Glutamatergic neuron (in vitro differentiated cells): ENCODE data around the gene MYO1B. TPM values are rescaled to one million over a fixed set of nuclear protein-coding genes. Genes with fewer than 3 reads are reported as not detected.

Experiments used
- DNase-seq: peaks from one replicate; pipeline ENCODE4 v3.0.0; 2022
- H3K27ac Mint-ChIP-seq: one replicate; pipeline ENCODE4 v1.8.0; 2020; ENCODE audit warnings: mild to moderate bottlenecking, mixed read lengths, inconsistent platforms; ENCODE audit not compliant: unreplicated experiment
- H3K27me3 Mint-ChIP-seq: one replicate; pipeline ENCODE4 v1.8.0; 2020; ENCODE audit warnings: mild to moderate bottlenecking, moderate library complexity, mixed read lengths, inconsistent platforms; ENCODE audit not compliant: unreplicated experiment
- H3K36me3 Mint-ChIP-seq: one replicate; pipeline ENCODE4 v1.8.0; 2020; ENCODE audit warnings: mild to moderate bottlenecking, mixed read lengths, inconsistent platforms; ENCODE audit not compliant: unreplicated experiment
- H3K4me1 Mint-ChIP-seq: one replicate; pipeline ENCODE4 v1.8.0; 2020; ENCODE audit warnings: mild to moderate bottlenecking, low read depth, mixed read lengths, inconsistent platforms; ENCODE audit not compliant: unreplicated experiment
- H3K4me3 Mint-ChIP-seq: one replicate; pipeline ENCODE4 v1.8.0; 2020; ENCODE audit warnings: mild to moderate bottlenecking, mixed read lengths, inconsistent platforms; ENCODE audit not compliant: unreplicated experiment
- H3K9me3 Mint-ChIP-seq: one replicate; pipeline ENCODE4 v1.8.0; 2020; ENCODE audit warnings: mild to moderate bottlenecking, moderate library complexity, mixed read lengths, inconsistent platforms; ENCODE audit not compliant: unreplicated experiment
- CTCF ChIP-seq: fragments of 200-600 bp; sonication (generic); IDR thresholded peaks from one replicate; pipeline ENCODE4 v1.5.0; 2021; ENCODE audit not compliant: partially characterized antibody, unreplicated experiment
- total RNA-seq: library from RNA; stranded (reverse); fragmentation: NEBNext Ultra II Directional; extraction: Animal tissue kit (Norgen Biotek cat#: 25700); gene quantifications from one replicate; pipeline ENCODE4 v1.2.1, GENCODE V29; 2021; ENCODE audit not compliant: unreplicated experiment

MYO1B gene
- total RNA-seq, 1 donor from 2014 or later = 129 TPM

- no peak for TF ChIP-seq CTCF
- Mint-ChIP-seq H3K9me3 (no peaks in the 10 kb centered on the region), H3K4me1 (no peaks in the 10 kb centered on the region), H3K36me3 (peaks cover 5% of the 10 kb centered on the region), H3K27me3 (no peaks in the 10 kb centered on the region), H3K4me3 (no peak overlapping the region), H3K27ac (no peak overlapping the region)
- DNase-seq = no peak
These were observed 33.1 kb upstream of the MYO1B start for GRCh38 chr2:191212119-191212518.

- peaks cover 5% of the 10 kb centered on the region for H3K36me3 Mint-ChIP-seq
- H3K4me1 Mint-ChIP-seq = no peaks in the 10 kb centered on the region
These were observed 31.9 kb upstream of the MYO1B start for GRCh38 chr2:191213333-191213732.

GRCh38 chr2:191215230-191215629, 30.0 kb upstream of the MYO1B start:
- no peak for TF ChIP-seq CTCF
- H3K27me3 Mint-ChIP-seq = no peaks in the 10 kb centered on the region
- H3K9me3 Mint-ChIP-seq = no peaks in the 10 kb centered on the region
- no peaks in the 10 kb centered on the region for H3K4me1 Mint-ChIP-seq
- no peak overlapping the region for H3K4me3 Mint-ChIP-seq
- no peak for DNase-seq
- no peak overlapping the region for H3K27ac Mint-ChIP-seq
- H3K36me3 Mint-ChIP-seq = peaks cover 5% of the 10 kb centered on the region

More at GRCh38 chr2:191213333-191213732, 31.9 kb upstream of the MYO1B start:
- DNase-seq = no peak
- H3K9me3 Mint-ChIP-seq = no peaks in the 10 kb centered on the region
- no peaks in the 10 kb centered on the region for H3K27me3 Mint-ChIP-seq
- no peak for TF ChIP-seq CTCF
- no peak overlapping the region for H3K4me3 Mint-ChIP-seq
- H3K27ac Mint-ChIP-seq = no peak overlapping the region

GRCh38 chr2:191215666-191216065, 29.5 kb upstream of the MYO1B start:
- H3K27me3 Mint-ChIP-seq = no peaks in the 10 kb centered on the region
- TF ChIP-seq CTCF = no peak
- no peak overlapping the region for H3K27ac Mint-ChIP-seq
- H3K4me1 Mint-ChIP-seq = no peaks in the 10 kb centered on the region
- peaks cover 5% of the 10 kb centered on the region for H3K36me3 Mint-ChIP-seq
- no peak overlapping the region for H3K4me3 Mint-ChIP-seq
- no peak for DNase-seq
- no peaks in the 10 kb centered on the region for H3K9me3 Mint-ChIP-seq

GRCh38 chr2:191217580-191217979, 27.6 kb upstream of the MYO1B start:
- TF ChIP-seq CTCF = no peak
- H3K27ac Mint-ChIP-seq = no peak overlapping the region
- no peak overlapping the region for H3K4me3 Mint-ChIP-seq
- DNase-seq = no peak
- H3K9me3 Mint-ChIP-seq = no peaks in the 10 kb centered on the region
- peaks cover 2% of the 10 kb centered on the region for H3K27me3 Mint-ChIP-seq
- no peaks in the 10 kb centered on the region for H3K36me3 Mint-ChIP-seq
- peaks cover 4% of the 10 kb centered on the region for H3K4me1 Mint-ChIP-seq
